ENCODE data around the gene PRX.

Gene PRX

GRCh38 chr19:40444825-40445312, 31.7 kb upstream of the PRX start:
- Histone ChIP-seq H3K9me3 (ENCODE audit: low read length) (no peaks in the 10 kb centered on the region), H3K9ac (ENCODE audit: low read length) (peak overlapping the region; percentile 51; the same call in 1 of the 2 replicates), H4K20me1 (ENCODE audit: insufficient read depth, low read length) (no peaks in the 10 kb centered on the region), H3K4me2 (ENCODE audit: low read length) (peak overlapping the region; percentile 78), H3K4me3 (ENCODE audit: low read depth, low read length, poor library complexity, severe bottlenecking) (peak overlapping the region; percentile 88), H3F3A (ENCODE audit: insufficient read depth, low read length) (no peaks in the 10 kb centered on the region), H3K9me2 (ENCODE audit: low read depth, low read length) (no peaks in the 10 kb centered on the region), H3K4me1 (ENCODE audit: insufficient read depth, low read length, severe bottlenecking) (peaks cover 13% of the 10 kb centered on the region), H3K27me3 (ENCODE audit: insufficient read depth, low read length) (no peaks in the 10 kb centered on the region), H3K79me2 (ENCODE audit: insufficient read depth, low read length) (peaks cover 10% of the 10 kb centered on the region), H2AFZ (ENCODE audit: low read length) (peak overlapping the region; percentile 68), H3K36me3 (ENCODE audit: insufficient read depth, low read length) (peaks cover 21% of the 10 kb centered on the region; the same call in 1 of the 2 replicates), H3K27ac (ENCODE audit: low read depth, low read length, poor library complexity, severe bottlenecking) (no peak overlapping the region)
- TF ChIP-seq EZH2 (IDR thresholded peaks at IDR 0.05; ENCODE audit: borderline replicate concordance, low read length) (no peak), CTCF (IDR thresholded peaks at IDR 0.05; ENCODE audit: low read length) (peak; percentile 54)

GRCh38 chr19:40444000-40444824, 31.0 kb upstream of the PRX start, which contains the start of gene SERTAD3:
Gene SERTAD3 (minus strand): TSS chr19:40444335. CDS start chr19:40442080, 2,255 bp downstream.
- H3K36me3 ChIP-seq (ENCODE audit: insufficient read depth, low read length): peaks cover 21% of the 10 kb centered on the region; the same call in 1 of the 2 replicates
- H3K4me2 ChIP-seq (ENCODE audit: low read length): peak within 1 kb of the TSS; percentile 78
- peak within 1 kb of the TSS; percentile 68 for H2AFZ ChIP-seq (ENCODE audit: low read length)
- no peaks in the 10 kb centered on the region for H3K27me3 ChIP-seq (ENCODE audit: insufficient read depth, low read length)
- no peaks in the 10 kb centered on the region for H3F3A ChIP-seq (ENCODE audit: insufficient read depth, low read length)
- H3K9ac ChIP-seq (ENCODE audit: low read length): peak within 1 kb of the TSS; percentile 94
- peaks cover 10% of the 10 kb centered on the region for H3K79me2 ChIP-seq (ENCODE audit: insufficient read depth, low read length)
- peak within 1 kb of the TSS; percentile 88 for H3K4me3 ChIP-seq (ENCODE audit: low read depth, low read length, poor library complexity, severe bottlenecking)
- H3K27ac ChIP-seq (ENCODE audit: low read depth, low read length, poor library complexity, severe bottlenecking): peak within 1 kb of the TSS; percentile 88
- no peaks in the 10 kb centered on the region for H4K20me1 ChIP-seq (ENCODE audit: insufficient read depth, low read length)
- H3K9me3 ChIP-seq (ENCODE audit: low read length): no peaks in the 10 kb centered on the region
- peaks cover 13% of the 10 kb centered on the region for H3K4me1 ChIP-seq (ENCODE audit: insufficient read depth, low read length, severe bottlenecking)
- no peaks in the 10 kb centered on the region for H3K9me2 ChIP-seq (ENCODE audit: low read depth, low read length)
- no peak for TF ChIP-seq EZH2 (IDR thresholded peaks at IDR 0.05; ENCODE audit: borderline replicate concordance, low read length)
- no peak for TF ChIP-seq CTCF (IDR thresholded peaks at IDR 0.05; ENCODE audit: low read length)

GRCh38 chr19:40443131-40443999, 30.2 kb upstream of the PRX start:
- H3K9me3 ChIP-seq (ENCODE audit: low read length): no peaks in the 10 kb centered on the region
- no peaks in the 10 kb centered on the region for H3K9me2 ChIP-seq (ENCODE audit: low read depth, low read length)
- peak overlapping the region; percentile 87 for H3K4me2 ChIP-seq (ENCODE audit: low read length)
- no peak overlapping the region for H2AFZ ChIP-seq (ENCODE audit: low read length)
- no peaks in the 10 kb centered on the region for H4K20me1 ChIP-seq (ENCODE audit: insufficient read depth, low read length)
- no peaks in the 10 kb centered on the region for H3F3A ChIP-seq (ENCODE audit: insufficient read depth, low read length)
- TF ChIP-seq EZH2 (IDR thresholded peaks at IDR 0.05; ENCODE audit: borderline replicate concordance, low read length) (no peak), CTCF (IDR thresholded peaks at IDR 0.05; ENCODE audit: low read length) (no peak)
- H3K4me3 ChIP-seq (ENCODE audit: low read depth, low read length, poor library complexity, severe bottlenecking): peak overlapping the region; percentile 88
- peak overlapping the region; percentile 94 for H3K9ac ChIP-seq (ENCODE audit: low read length)
- peaks cover 10% of the 10 kb centered on the region for H3K79me2 ChIP-seq (ENCODE audit: insufficient read depth, low read length)
- H3K36me3 ChIP-seq (ENCODE audit: insufficient read depth, low read length): peaks cover 21% of the 10 kb centered on the region; the same call in 1 of the 2 replicates
- H3K4me1 ChIP-seq (ENCODE audit: insufficient read depth, low read length, severe bottlenecking): peaks cover 13% of the 10 kb centered on the region
- no peaks in the 10 kb centered on the region for H3K27me3 ChIP-seq (ENCODE audit: insufficient read depth, low read length)
- peak overlapping the region; percentile 88 for H3K27ac ChIP-seq (ENCODE audit: low read depth, low read length, poor library complexity, severe bottlenecking)

Measured in OCI-LY1 (cell line).